Brain microvascular endothelial cell (primary cell): Measurements from ENCODE around the gene SPON2.

Source experiments
- DNase-seq: peaks from one replicate; pipeline ENCODE4 v3.0.0-alpha.2; 2020
- H3K27ac ChIP-seq: fragments of 250-450 bp; sonication (Bioruptor Pico); 2 replicates; pipeline ENCODE4 v1.5.1; 2020; ENCODE audit warnings: mild to moderate bottlenecking, moderate library complexity
- H3K27me3 ChIP-seq: fragments of 250-450 bp; sonication (Bioruptor Pico); replicated peaks from 2 replicates; pipeline ENCODE4 v1.5.1; 2020; ENCODE audit warnings: mild to moderate bottlenecking
- H3K36me3 ChIP-seq: fragments of 250-450 bp; sonication (Bioruptor Pico); replicated peaks from 2 replicates; pipeline ENCODE4 v1.5.1; 2020; ENCODE audit warnings: mild to moderate bottlenecking
- H3K4me3 ChIP-seq: 2 replicates; pipeline ENCODE4 v1.5.1; 2011; ENCODE audit warnings: low read depth, mild to moderate bottlenecking, control low read depth, low read length, moderate library complexity
- CTCF ChIP-seq: IDR thresholded peaks from 2 replicates; pipeline ENCODE4 v1.5.1; 2011; ENCODE audit warnings: low read depth, mild to moderate bottlenecking, moderate library complexity, low read length, control low read depth, inconsistent platforms; ENCODE audit errors: missing control alignments
- in situ Hi-C: cut with HindIII; loops from 2 replicates; pipeline ENCODE4 v1.10.0; 2017; ENCODE audit warnings: low sequenced_read_pairs, low pct_ligation_motif_present

SPON2 gene

GRCh38 chr4:1203026-1203616, 30.7 kb upstream of the SPON2 start:
- no peak overlapping the region for H3K27ac ChIP-seq
- no peaks in the 10 kb centered on the region for H3K27me3 ChIP-seq
- DNase-seq = no peak
- in situ Hi-C loops = no loop called here
- H3K36me3 ChIP-seq = no peaks in the 10 kb centered on the region
- no peak for TF ChIP-seq CTCF
- no peak overlapping the region for H3K4me3 ChIP-seq

GRCh38 chr4:1202526-1203011, 30.2 kb upstream of the SPON2 start:
- no peak overlapping the region for H3K27ac ChIP-seq
- no peaks in the 10 kb centered on the region for H3K27me3 ChIP-seq
- no peaks in the 10 kb centered on the region for H3K36me3 ChIP-seq
- DNase-seq = no peak
- no peak for TF ChIP-seq CTCF
- H3K4me3 ChIP-seq = no peak overlapping the region
- in situ Hi-C loops = no loop called here

GRCh38 chr4:1201851-1202525, 29.6 kb upstream of the SPON2 start:
- peak; percentile 38 for DNase-seq
- TF ChIP-seq CTCF = no peak

GRCh38 chr4:1200425-1201035, 28.1 kb upstream of the SPON2 start:
- no peak overlapping the region for H3K4me3 ChIP-seq
- in situ Hi-C loops = no loop called here
- peak; percentile 78 for DNase-seq
- H3K36me3 ChIP-seq = no peaks in the 10 kb centered on the region
- no peak for TF ChIP-seq CTCF
- no peaks in the 10 kb centered on the region for H3K27me3 ChIP-seq
- H3K27ac ChIP-seq = no peak overlapping the region

More at GRCh38 chr4:1201851-1202525, 29.6 kb upstream of the SPON2 start:
- peak overlapping the region; percentile 30 for H3K27ac ChIP-seq
- H3K4me3 ChIP-seq = no peak overlapping the region
- no peaks in the 10 kb centered on the region for H3K36me3 ChIP-seq
- in situ Hi-C loops = no loop called here
- H3K27me3 ChIP-seq = no peaks in the 10 kb centered on the region

GRCh38 chr4:1199556-1200331, 27.4 kb upstream of the SPON2 start:
- H3K27me3 ChIP-seq = no peaks in the 10 kb centered on the region
- TF ChIP-seq CTCF = no peak
- H3K36me3 ChIP-seq = no peaks in the 10 kb centered on the region
- no peak overlapping the region for H3K4me3 ChIP-seq
- in situ Hi-C loops = no loop called here
- H3K27ac ChIP-seq = no peak overlapping the region
- no peak for DNase-seq
